CD14-positive monocyte (primary cell): ENCODE results near the gene TTC7B. TPM values are rescaled to one million over a fixed set of nuclear protein-coding genes. Genes with fewer than 3 reads are reported as not detected.

Experiments
- DNase-seq, 3 donors: peaks; one replicate each; pipeline ENCODE4 v3.0.0-alpha.2; 2011 to 2022
- H2AFZ ChIP-seq: 2 replicates; pipeline ENCODE4 v1.6.0; 2012; ENCODE audit warnings: mild to moderate bottlenecking, low read depth, low read length, inconsistent platforms; ENCODE audit not compliant: insufficient read depth, poor library complexity, severe bottlenecking
- H3K27ac ChIP-seq, 2 donors: 1 replicate in 1 of 2; 2 replicates in 1 of 2; pipeline ENCODE4 v1.5.1; 2012 to 2013; ENCODE audit warnings: low read length in 2 of 2, control low read depth in 1 of 2, inconsistent platforms in 1 of 2, low read depth in 1 of 2, mild to moderate bottlenecking in 1 of 2
- H3K27me3 ChIP-seq, 2 donors: one replicate each; pipeline versions ENCODE4 v1.6.0 to v1.6.1; 2011 to 2013; ENCODE audit warnings: low read length in 2 of 2; ENCODE audit not compliant: control insufficient read depth in 2 of 2, insufficient read depth in 2 of 2
- H3K36me3 ChIP-seq, 2 donors: replicated peaks in 1 of 2; 1 replicate in 1 of 2; 2 replicates in 1 of 2; pipeline versions ENCODE4 v1.5.1 to v1.6.1; 2012 to 2013; ENCODE audit warnings: low read length in 2 of 2, control low read depth in 1 of 2, inconsistent platforms in 1 of 2, mild to moderate bottlenecking in 1 of 2; ENCODE audit not compliant: insufficient read depth in 2 of 2, control insufficient read depth in 1 of 2
- H3K4me1 ChIP-seq, 2 donors: 1 replicate in 1 of 2; 2 replicates in 1 of 2; pipeline versions ENCODE4 v1.5.1 to v1.6.1; 2012 to 2013; ENCODE audit warnings: low read length in 2 of 2, control low read depth in 1 of 2, inconsistent platforms in 1 of 2, mild to moderate bottlenecking in 1 of 2, moderate library complexity in 1 of 2; ENCODE audit not compliant: insufficient read depth in 2 of 2, control insufficient read depth in 1 of 2
- H3K4me2 ChIP-seq: replicated peaks from 2 replicates; pipeline ENCODE3; 2012; ENCODE audit warnings: low read length, moderate library complexity, mild to moderate bottlenecking; ENCODE audit not compliant: poor library complexity, severe bottlenecking; ENCODE audit errors: extremely low read depth
- H3K4me3 ChIP-seq, 3 experiments: fragments of 200-600 bp in 1 of 3; sonication (generic) in 1 of 3; replicated peaks in 1 of 3; 1 replicate in 2 of 3; 2 replicates in 1 of 3; pipeline ENCODE4 v1.5.1; 2011 to 2013; ENCODE audit warnings: low read length in 3 of 3, mild to moderate bottlenecking in 3 of 3, control low read depth in 2 of 3, low read depth in 2 of 3, inconsistent platforms in 1 of 3, moderate library complexity in 1 of 3
- H3K79me2 ChIP-seq: 2 replicates; pipeline ENCODE4 v1.6.0; 2012; ENCODE audit warnings: mild to moderate bottlenecking, control low read depth, inconsistent platforms, low read length, moderate library complexity; ENCODE audit not compliant: insufficient read depth
- H3K9ac ChIP-seq: 2 replicates; pipeline ENCODE4 v1.6.0; 2017; ENCODE audit warnings: low read length, mild to moderate bottlenecking; ENCODE audit not compliant: insufficient read depth, poor library complexity, severe bottlenecking
- H3K9me3 ChIP-seq, 2 donors: replicated peaks in 1 of 2; 1 replicate in 1 of 2; 2 replicates in 1 of 2; pipeline versions ENCODE4 v1.5.1 to v1.6.1; 2012 to 2013; ENCODE audit warnings: low read length in 2 of 2, control low read depth in 1 of 2; ENCODE audit not compliant: control insufficient read depth in 1 of 2, insufficient read depth in 1 of 2
- H4K20me1 ChIP-seq: 2 replicates; pipeline ENCODE4 v1.6.0; 2012; ENCODE audit warnings: mild to moderate bottlenecking, low read length, control low read depth, moderate library complexity; ENCODE audit not compliant: insufficient read depth
- H3K27ac Mint-ChIP-seq, 7 donors: one replicate each; pipeline ENCODE4 v1.8.0; 2020; ENCODE audit warnings: mild to moderate bottlenecking in 7 of 7, mixed read lengths in 7 of 7, moderate library complexity in 6 of 7, inconsistent platforms in 2 of 7
- H3K27me3 Mint-ChIP-seq, 3 donors: one replicate each; pipeline ENCODE4 v1.8.0; 2021 to 2022; ENCODE audit warnings: low read depth in 3 of 3, mild to moderate bottlenecking in 3 of 3, mixed read lengths in 3 of 3, moderate library complexity in 3 of 3, inconsistent platforms in 1 of 3
- H3K36me3 Mint-ChIP-seq, 2 donors: one replicate each; pipeline ENCODE4 v1.8.0; 2020; ENCODE audit warnings: mixed read lengths in 2 of 2, inconsistent platforms in 1 of 2, mild to moderate bottlenecking in 1 of 2
- H3K4me1 Mint-ChIP-seq: one replicate; pipeline ENCODE4 v1.8.0; 2020; ENCODE audit warnings: mild to moderate bottlenecking, mixed read lengths
- H3K4me3 Mint-ChIP-seq, 2 donors: one replicate each; pipeline ENCODE4 v1.8.0; 2020; ENCODE audit warnings: mild to moderate bottlenecking in 2 of 2, mixed read lengths in 2 of 2, moderate library complexity in 1 of 2
- H3K9me3 Mint-ChIP-seq, 7 donors: one replicate each; pipeline ENCODE4 v1.8.0; 2020 to 2022; ENCODE audit warnings: mixed read lengths in 7 of 7, mild to moderate bottlenecking in 6 of 7, moderate library complexity in 6 of 7, inconsistent platforms in 2 of 7
- CTCF ChIP-seq: fragments of 200-600 bp; IDR thresholded peaks from one replicate; pipeline ENCODE4 v1.8.0; 2022; ENCODE audit warnings: antibody characterized with exemption, mild to moderate bottlenecking
- WGBS: methylation state at CpG from one replicate; pipeline ENCODE4 v1.1.5; 2013; ENCODE audit warnings: missing lambda C conversion rate; ENCODE audit not compliant: insufficient coverage; 5-methylcytosine and 5-hydroxymethylcytosine counted together
- intact Hi-C, 2 donors: fragments of 100-400 bp; cut with micrococcal nuclease; formaldehyde crosslinking; loops; one replicate each; pipeline versions ENCODE4 v1.15.0 to v1.15.1; 2023
- polyA plus RNA-seq, 3 donors: library from polyadenylated mRNA; depleted of rRNA in 1 of 3; unstranded in 2 of 3; stranded (reverse) in 1 of 3; fragments of 300-500 nt in 2 of 3; fragments of >200 nt in 1 of 3; fragmentation: Illumina TruSeq in 2 of 3; gene quantifications; 1 replicate in 2 of 3; 2 replicates in 1 of 3; pipeline ENCODE4 v1.2.3, GENCODE V29; 2012 to 2021

The TTC7B gene
- polyA plus RNA-seq, 3 donors, result 0.87 to 2.6 (median 1.2) TPM

DNA sequence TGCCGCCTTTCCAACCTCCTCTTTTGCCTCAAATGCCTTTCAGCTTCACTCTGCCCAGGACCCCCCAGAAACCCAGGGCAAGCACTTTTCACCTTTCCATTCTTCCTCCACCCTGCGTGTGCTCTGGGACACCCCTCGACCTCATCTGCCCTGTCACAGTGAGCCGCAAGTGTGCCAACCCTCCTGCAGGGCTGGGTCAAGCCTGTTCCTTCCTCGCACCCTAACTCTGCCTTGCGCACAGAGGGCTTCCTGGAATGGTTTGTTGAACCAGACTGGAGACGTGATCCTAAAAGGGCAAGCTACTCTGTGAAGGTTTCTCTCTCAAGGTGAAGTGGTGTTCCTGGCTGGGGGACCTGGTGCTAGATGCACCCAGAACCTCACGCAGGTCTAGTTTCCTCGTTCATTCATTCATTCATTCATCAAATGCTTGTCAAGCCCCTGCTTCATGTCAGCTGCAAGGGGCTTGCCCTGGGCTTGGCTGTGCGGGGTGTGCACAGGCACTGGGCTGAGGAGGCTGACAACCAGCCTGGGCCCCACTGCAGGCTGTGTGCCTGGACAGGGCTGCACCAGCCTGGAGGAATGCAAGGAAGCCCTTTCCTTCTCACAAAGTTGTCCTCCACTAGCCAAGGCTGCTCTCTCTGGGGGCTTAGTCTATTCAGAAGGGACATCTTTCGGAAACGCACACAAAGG, 232.2 kb downstream of the TTC7B start:
- Histone ChIP-seq H3K79me2 (no peaks in the 10 kb centered on the region), H2AFZ (no peak overlapping the region), H3K9me3 (no peaks in the 10 kb centered on the region), H3K9ac (no peak overlapping the region), H3K4me3 (no peak overlapping the region), H3K27me3 (no peaks in the 10 kb centered on the region), H3K27ac (no peak overlapping the region), H3K36me3 (no peaks in the 10 kb centered on the region), H4K20me1 (no peaks in the 10 kb centered on the region), H3K4me2 (no peak overlapping the region), H3K4me1 (no peaks in the 10 kb centered on the region)
- intact Hi-C loops, result no loop called here
- H3K9me3 Mint-ChIP-seq, result no peaks in the 10 kb centered on the region
- H3K27me3 Mint-ChIP-seq, result peaks cover 0 to 7% (median 0%) of the 10 kb centered on the region in 3 donors
- H3K36me3 Mint-ChIP-seq, result peaks cover 2 to 3% of the 10 kb centered on the region in 2 donors
- no peak overlapping the region for H3K4me3 Mint-ChIP-seq
- no peaks in the 10 kb centered on the region for H3K4me1 Mint-ChIP-seq
- 98% methylated on average over 12 of the region's 12 CpGs for WGBS
- H3K27ac Mint-ChIP-seq, result peak overlapping the region in 1 of 7 donors; percentile 9
- DNase-seq, result no peak
- no peak for TF ChIP-seq CTCF

GRCh38 chr14:90583427-90583826, 232.8 kb downstream of the TTC7B start:
- Histone ChIP-seq H3K27me3 (no peaks in the 10 kb centered on the region), H3K4me3 (no peak overlapping the region), H2AFZ (no peak overlapping the region), H4K20me1 (no peaks in the 10 kb centered on the region), H3K4me1 (no peaks in the 10 kb centered on the region), H3K9ac (no peak overlapping the region), H3K9me3 (no peaks in the 10 kb centered on the region), H3K27ac (no peak overlapping the region), H3K4me2 (no peak overlapping the region), H3K79me2 (no peaks in the 10 kb centered on the region), H3K36me3 (no peaks in the 10 kb centered on the region)
- peak overlapping the region in 1 of 7 donors; percentile 3 for H3K27ac Mint-ChIP-seq
- no peak overlapping the region for H3K4me3 Mint-ChIP-seq
- H3K36me3 Mint-ChIP-seq, result peaks cover 2 to 3% of the 10 kb centered on the region in 2 donors
- TF ChIP-seq CTCF, result no peak
- H3K9me3 Mint-ChIP-seq, result no peaks in the 10 kb centered on the region
- peaks cover 0 to 7% (median 0%) of the 10 kb centered on the region in 3 donors for H3K27me3 Mint-ChIP-seq
- no peak for DNase-seq
- WGBS, result 98% methylated on average over 3 of the region's 4 CpGs
- H3K4me1 Mint-ChIP-seq, result no peaks in the 10 kb centered on the region
- intact Hi-C loops, result no loop called here
